ENCODE measurements around the gene SPIB. TPM values are rescaled to one million over a fixed set of nuclear protein-coding genes. Genes with fewer than 3 reads are reported as not detected.

SPIB gene
- total and polyA plus RNA-seq, 11 donors = 0.10 to 0.53 (median 0.16) TPM; not detected in 8

DNA sequence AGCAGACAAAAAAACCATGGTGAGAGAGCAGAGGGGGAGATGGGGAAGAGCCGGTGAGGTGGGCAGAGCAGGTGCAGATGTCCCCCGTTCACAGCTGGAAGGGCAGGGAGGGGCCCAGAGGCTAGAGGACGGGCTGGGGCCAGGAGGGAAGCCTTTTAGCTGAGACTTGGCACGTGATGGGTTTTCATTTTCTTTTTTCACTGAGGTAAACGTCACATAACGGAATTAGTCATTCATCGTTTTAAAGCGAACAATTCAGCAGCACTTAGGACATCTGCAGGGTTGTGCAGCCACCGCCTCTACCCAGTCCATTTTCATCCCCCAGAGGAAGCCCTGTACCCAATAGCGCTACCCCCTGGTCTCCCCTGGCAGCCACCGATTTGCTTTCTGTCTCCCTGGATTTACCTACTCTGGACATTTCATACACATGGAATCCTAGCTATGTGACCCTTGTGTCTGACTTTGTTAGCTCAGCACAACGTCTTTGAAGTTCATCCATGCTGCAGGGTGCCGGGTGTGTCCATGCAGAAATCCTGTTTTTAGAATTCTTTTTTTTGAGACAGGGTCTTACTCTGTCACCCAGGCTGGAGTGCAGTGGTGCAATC lies 41.5 kb downstream of the SPIB start:
- H3K27ac ChIP-seq = no peak overlapping the region
- H3K27me3 ChIP-seq = peaks cover 3 to 52% (median 19%) of the 10 kb centered on the region in 9 donors
- WGBS, 4 donors = 29 to 35% (median 34%) methylated on average over 13 of the region's 13 CpGs
- no peaks in the 10 kb centered on the region for H3K36me3 ChIP-seq
- no peak for DNase-seq
- no peak for ATAC-seq
- H3K4me3 ChIP-seq = no peak overlapping the region
- no peaks in the 10 kb centered on the region for H3K4me1 ChIP-seq
- no peaks in the 10 kb centered on the region for H3K9me3 ChIP-seq
- TF ChIP-seq POLR2A (IDR thresholded peaks at IDR 0.05) = no peak
- TF ChIP-seq, protein P1, sequence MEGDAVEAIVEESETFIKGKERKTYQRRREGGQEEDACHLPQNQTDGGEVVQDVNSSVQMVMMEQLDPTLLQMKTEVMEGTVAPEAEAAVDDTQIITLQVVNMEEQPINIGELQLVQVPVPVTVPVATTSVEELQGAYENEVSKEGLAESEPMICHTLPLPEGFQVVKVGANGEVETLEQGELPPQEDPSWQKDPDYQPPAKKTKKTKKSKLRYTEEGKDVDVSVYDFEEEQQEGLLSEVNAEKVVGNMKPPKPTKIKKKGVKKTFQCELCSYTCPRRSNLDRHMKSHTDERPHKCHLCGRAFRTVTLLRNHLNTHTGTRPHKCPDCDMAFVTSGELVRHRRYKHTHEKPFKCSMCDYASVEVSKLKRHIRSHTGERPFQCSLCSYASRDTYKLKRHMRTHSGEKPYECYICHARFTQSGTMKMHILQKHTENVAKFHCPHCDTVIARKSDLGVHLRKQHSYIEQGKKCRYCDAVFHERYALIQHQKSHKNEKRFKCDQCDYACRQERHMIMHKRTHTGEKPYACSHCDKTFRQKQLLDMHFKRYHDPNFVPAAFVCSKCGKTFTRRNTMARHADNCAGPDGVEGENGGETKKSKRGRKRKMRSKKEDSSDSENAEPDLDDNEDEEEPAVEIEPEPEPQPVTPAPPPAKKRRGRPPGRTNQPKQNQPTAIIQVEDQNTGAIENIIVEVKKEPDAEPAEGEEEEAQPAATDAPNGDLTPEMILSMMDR (IDR thresholded peaks at IDR 0.05) = no peak
- intact Hi-C loops (cut with DNase I) = loop anchor here in 7 of 10 donors (2.0 to 5.0 kb wide), 3 partner anchors 91 to 103 kb away; partner anchors contain the start of gene NAPSA (in 3 of the 7)

DNA sequence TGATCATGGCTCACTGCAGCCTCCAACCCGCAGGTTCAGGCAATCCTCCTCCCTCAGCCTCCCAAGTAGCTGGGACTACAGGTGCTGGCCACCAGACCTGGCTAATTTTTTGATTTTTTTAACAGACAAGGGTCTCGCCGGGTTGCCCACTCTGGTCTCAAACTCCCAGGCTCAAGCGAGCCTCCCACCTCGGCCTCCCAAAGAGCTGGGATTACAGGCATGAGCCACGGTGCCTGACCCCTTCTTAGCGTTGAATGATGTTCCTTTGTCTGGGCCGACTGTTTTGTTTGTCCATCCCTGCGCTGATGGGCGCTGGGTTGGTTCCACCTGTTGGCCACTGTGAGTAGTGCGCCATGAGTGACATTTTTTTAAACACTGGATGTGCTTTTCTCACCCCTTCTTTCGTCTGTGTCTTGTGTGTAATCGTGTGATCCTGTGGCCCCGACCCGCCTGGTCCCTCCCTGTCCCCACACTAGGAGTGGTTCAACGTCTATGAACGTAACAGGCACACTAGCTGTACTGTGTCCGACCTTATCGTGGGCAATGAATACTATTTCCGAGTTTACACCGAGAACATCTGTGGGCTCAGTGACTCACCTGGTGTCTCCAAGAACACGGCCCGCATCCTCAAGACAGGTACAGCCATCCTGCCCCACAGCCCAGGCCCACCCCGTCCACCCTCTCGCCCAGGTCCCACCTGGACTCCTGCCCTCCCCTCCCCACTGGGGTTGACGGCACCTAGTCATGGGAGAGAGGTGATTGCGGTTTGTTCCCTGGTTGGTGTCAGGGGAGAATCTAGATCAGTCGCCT lies 42.5 kb downstream of the SPIB start:
- no peaks in the 10 kb centered on the region for H3K9me3 ChIP-seq
- intact Hi-C loops (cut with DNase I) = loop anchor here in 9 of 10 donors (1.0 to 5.0 kb wide), 5 partner anchors 92 to 104 kb away; partner anchors contain the start of gene NAPSA (in 3 of the 9)
- DNase-seq = peak in 2 of 5 donors; percentile 38 to 54
- peaks cover 3 to 50% (median 19%) of the 10 kb centered on the region in 9 donors for H3K27me3 ChIP-seq
- H3K27ac ChIP-seq = no peak overlapping the region
- no peaks in the 10 kb centered on the region for H3K36me3 ChIP-seq
- TF ChIP-seq, protein P1 (IDR thresholded peaks at IDR 0.05) = peak; percentile 62 to 84 (median 78)
- TF ChIP-seq POLR2A (IDR thresholded peaks at IDR 0.05) = no peak
- 34 to 39% (median 34%) methylated on average over 26 to 28 of the region's 28 CpGs for WGBS, 4 donors
- H3K4me1 ChIP-seq = no peaks in the 10 kb centered on the region
- peak; percentile 62 to 90 (median 70) for ATAC-seq
- no peak overlapping the region for H3K4me3 ChIP-seq

DNA sequence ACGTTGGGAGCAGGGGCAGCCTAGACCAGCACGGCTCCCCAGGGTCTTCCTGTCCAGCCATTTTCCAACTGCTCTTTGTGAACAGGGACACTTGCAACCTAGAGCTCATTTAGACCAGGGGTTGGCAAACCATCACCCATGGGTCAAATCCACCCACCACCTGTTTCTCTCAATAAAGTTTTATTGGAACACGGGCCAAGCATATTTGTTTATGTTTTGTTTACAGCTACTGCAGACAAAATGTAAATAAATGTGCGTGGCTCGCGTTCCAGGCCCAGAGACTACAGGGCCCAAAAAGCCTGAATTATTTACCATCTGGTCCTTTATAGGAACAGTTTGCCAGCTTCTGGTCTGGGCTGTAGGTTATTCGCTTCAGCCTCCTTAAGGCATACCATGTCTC lies 44.2 kb downstream of the SPIB start:
- DNase-seq = no peak
- Histone ChIP-seq H3K27ac (no peak overlapping the region), H3K27me3 (peaks cover 3 to 35% (median 10%) of the 10 kb centered on the region in 9 donors), H3K4me3 (no peak overlapping the region), H3K4me1 (no peaks in the 10 kb centered on the region), H3K9me3 (no peaks in the 10 kb centered on the region), H3K36me3 (no peaks in the 10 kb centered on the region)
- TF ChIP-seq, protein P1 (IDR thresholded peaks at IDR 0.05) = no peak
- TF ChIP-seq POLR2A (IDR thresholded peaks at IDR 0.05) = no peak
- WGBS, 4 donors = 73 to 79% (median 77%) methylated on average over 7 of the region's 7 CpGs
- no peak for ATAC-seq
- intact Hi-C loops (cut with DNase I) = loop anchor here in 4 of 10 donors (2.0 to 5.0 kb wide), 2 partner anchors 94 to 96 kb away; partner anchors contain the start of gene NAPSA (in 3 of the 4)

DNA sequence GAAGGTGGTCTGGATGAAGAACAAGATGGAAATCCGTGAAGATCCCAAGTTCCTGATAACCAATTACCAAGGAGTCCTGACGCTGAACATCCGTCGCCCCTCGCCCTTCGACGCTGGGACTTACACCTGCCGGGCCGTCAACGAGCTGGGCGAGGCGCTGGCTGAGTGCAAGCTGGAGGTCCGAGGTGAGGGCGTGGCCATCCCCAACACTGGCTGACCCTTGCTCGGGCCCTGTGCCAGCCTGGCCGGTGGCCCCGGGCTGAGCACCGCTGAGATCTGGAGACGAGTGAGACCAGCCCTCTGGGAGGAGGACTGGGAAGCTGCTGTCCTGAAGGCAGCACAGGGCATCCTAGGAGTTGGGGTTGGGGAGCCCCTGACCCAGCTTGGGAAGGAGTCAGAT lies 45.6 kb downstream of the SPIB start:
- Histone ChIP-seq H3K4me3 (no peak overlapping the region), H3K9me3 (no peaks in the 10 kb centered on the region), H3K27me3 (peaks cover 0 to 23% (median 4%) of the 10 kb centered on the region in 9 donors), H3K36me3 (no peaks in the 10 kb centered on the region), H3K4me1 (no peaks in the 10 kb centered on the region), H3K27ac (no peak overlapping the region)
- DNase-seq (no peak), ATAC-seq (no peak)
- intact Hi-C loops (cut with DNase I) = loop anchor here in 3 of 10 donors (5.0 kb wide), 1 partner anchor 97 kb away; the partner anchor contains the start of gene NAPSA (in 3 of the 3)
- 70 to 80% (median 76%) methylated on average over 19 of the region's 19 CpGs for WGBS, 4 donors
- TF ChIP-seq, protein P1 (IDR thresholded peaks at IDR 0.05) = no peak
- no peak for TF ChIP-seq POLR2A (IDR thresholded peaks at IDR 0.05)

Data from heart left ventricle (tissue), 16 donors.